Measurements from ENCODE around the gene ASGR1.
A peak's percentile ranks its signal among the peaks of the same experiment; 100 is the strongest.
"Not testable (repeated sequence)": the region's sequence is repeated elsewhere in the genome, so short reads cannot be mapped to it uniquely, and the experiment has no call there.

Gene ASGR1

GRCh38 chr17:7184647-7185046, 5.5 kb upstream of the ASGR1 start:
- no peak for DNase-seq

- DNase-seq: no peak
Measured at GRCh38 chr17:7184091-7184488, 4.9 kb upstream of the ASGR1 start.

GRCh38 chr17:7183433-7184090, 4.4 kb upstream of the ASGR1 start:
- no peak for DNase-seq

- not testable (repeated sequence) for DNase-seq
Measured at GRCh38 chr17:7182101-7182500, 2.9 kb upstream of the ASGR1 start.

- no peak for DNase-seq
Measured at GRCh38 chr17:7178973-7179316, 225 bp downstream of the ASGR1 start.

- DNase-seq: no peak
Measured at GRCh38 chr17:7177954-7178477, 1.2 kb downstream of the ASGR1 start.

- peak; percentile 69 for DNase-seq
Measured at GRCh38 chr17:7177191-7177953, 1.8 kb downstream of the ASGR1 start.

- no peak for DNase-seq
Measured at GRCh38 chr17:7176841-7177190, 2.4 kb downstream of the ASGR1 start.

- DNase-seq: no peak
Measured at GRCh38 chr17:7176107-7176840, 2.9 kb downstream of the ASGR1 start.

GRCh38 chr17:7175330-7175733, 3.8 kb downstream of the ASGR1 start:
- no peak for DNase-seq

GRCh38 chr17:7174603-7175326, 4.4 kb downstream of the ASGR1 start:
- no peak for DNase-seq

GRCh38 chr17:7173687-7174602, 5.2 kb downstream of the ASGR1 start:
- DNase-seq: peak; percentile 53

- not testable (repeated sequence) for DNase-seq
Measured at GRCh38 chr17:7172522-7173191, 6.5 kb downstream of the ASGR1 start.

GRCh38 chr17:7169565-7169908, 9.6 kb downstream of the ASGR1 start:
- DNase-seq: not testable (repeated sequence)

GRCh38 chr17:7168841-7169564, 10.2 kb downstream of the ASGR1 start:
- DNase-seq: not testable (repeated sequence)

- DNase-seq: no peak
Measured at GRCh38 chr17:7167832-7168231, 11.3 kb downstream of the ASGR1 start.

- no peak for DNase-seq
Measured at GRCh38 chr17:7166873-7167272, 12.3 kb downstream of the ASGR1 start.

- not testable (repeated sequence) for DNase-seq
Measured at GRCh38 chr17:7159571-7159970, 19.6 kb downstream of the ASGR1 start.

GRCh38 chr17:7158424-7158823, 20.7 kb downstream of the ASGR1 start:
- not testable (repeated sequence) for DNase-seq

- DNase-seq: no peak
Measured at GRCh38 chr17:7156342-7156940, 22.7 kb downstream of the ASGR1 start.
